ENCODE measurements around the gene SRBD1.

DNA sequence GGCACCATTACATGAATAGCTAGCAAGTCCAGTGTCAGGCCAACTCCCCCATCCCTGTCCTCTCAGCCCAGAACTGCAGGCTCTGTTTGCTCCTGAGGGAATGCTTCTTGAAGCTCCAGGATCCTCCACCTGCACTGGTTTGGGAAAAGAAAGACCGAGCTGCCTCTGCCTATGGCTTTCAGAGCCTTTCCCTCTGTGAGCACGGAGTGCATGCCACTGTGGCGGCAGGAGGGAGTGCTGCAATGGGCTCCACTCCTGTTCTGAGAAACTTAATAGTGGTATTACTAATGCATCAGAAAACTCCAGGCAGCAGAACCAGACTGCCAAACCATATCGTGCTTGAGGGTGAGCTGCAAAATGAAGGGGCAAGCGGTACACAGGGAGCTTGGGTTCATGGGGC, 271.8 kb downstream of the SRBD1 start:
- TF ChIP-seq, protein P1, sequence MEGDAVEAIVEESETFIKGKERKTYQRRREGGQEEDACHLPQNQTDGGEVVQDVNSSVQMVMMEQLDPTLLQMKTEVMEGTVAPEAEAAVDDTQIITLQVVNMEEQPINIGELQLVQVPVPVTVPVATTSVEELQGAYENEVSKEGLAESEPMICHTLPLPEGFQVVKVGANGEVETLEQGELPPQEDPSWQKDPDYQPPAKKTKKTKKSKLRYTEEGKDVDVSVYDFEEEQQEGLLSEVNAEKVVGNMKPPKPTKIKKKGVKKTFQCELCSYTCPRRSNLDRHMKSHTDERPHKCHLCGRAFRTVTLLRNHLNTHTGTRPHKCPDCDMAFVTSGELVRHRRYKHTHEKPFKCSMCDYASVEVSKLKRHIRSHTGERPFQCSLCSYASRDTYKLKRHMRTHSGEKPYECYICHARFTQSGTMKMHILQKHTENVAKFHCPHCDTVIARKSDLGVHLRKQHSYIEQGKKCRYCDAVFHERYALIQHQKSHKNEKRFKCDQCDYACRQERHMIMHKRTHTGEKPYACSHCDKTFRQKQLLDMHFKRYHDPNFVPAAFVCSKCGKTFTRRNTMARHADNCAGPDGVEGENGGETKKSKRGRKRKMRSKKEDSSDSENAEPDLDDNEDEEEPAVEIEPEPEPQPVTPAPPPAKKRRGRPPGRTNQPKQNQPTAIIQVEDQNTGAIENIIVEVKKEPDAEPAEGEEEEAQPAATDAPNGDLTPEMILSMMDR (IDR thresholded peaks at IDR 0.05; ENCODE audit: poor library complexity, severe bottlenecking) = no peak
- TF ChIP-seq POLR2AphosphoS5 (IDR thresholded peaks at IDR 0.05) (no peak), EZH2 (IDR thresholded peaks at IDR 0.05; ENCODE audit: borderline replicate concordance, insufficient read depth, low read length, poor library complexity, severe bottlenecking) (no peak), EP300 (conservative IDR thresholded peaks at IDR 0.05; ENCODE audit: poor library complexity, severe bottlenecking) (no peak), MXI1 (conservative IDR thresholded peaks at IDR 0.05; ENCODE audit: poor library complexity, severe bottlenecking) (no peak), SMC3 (conservative IDR thresholded peaks at IDR 0.05; ENCODE audit: poor library complexity) (no peak)
- TF ChIP-seq, protein P2, sequence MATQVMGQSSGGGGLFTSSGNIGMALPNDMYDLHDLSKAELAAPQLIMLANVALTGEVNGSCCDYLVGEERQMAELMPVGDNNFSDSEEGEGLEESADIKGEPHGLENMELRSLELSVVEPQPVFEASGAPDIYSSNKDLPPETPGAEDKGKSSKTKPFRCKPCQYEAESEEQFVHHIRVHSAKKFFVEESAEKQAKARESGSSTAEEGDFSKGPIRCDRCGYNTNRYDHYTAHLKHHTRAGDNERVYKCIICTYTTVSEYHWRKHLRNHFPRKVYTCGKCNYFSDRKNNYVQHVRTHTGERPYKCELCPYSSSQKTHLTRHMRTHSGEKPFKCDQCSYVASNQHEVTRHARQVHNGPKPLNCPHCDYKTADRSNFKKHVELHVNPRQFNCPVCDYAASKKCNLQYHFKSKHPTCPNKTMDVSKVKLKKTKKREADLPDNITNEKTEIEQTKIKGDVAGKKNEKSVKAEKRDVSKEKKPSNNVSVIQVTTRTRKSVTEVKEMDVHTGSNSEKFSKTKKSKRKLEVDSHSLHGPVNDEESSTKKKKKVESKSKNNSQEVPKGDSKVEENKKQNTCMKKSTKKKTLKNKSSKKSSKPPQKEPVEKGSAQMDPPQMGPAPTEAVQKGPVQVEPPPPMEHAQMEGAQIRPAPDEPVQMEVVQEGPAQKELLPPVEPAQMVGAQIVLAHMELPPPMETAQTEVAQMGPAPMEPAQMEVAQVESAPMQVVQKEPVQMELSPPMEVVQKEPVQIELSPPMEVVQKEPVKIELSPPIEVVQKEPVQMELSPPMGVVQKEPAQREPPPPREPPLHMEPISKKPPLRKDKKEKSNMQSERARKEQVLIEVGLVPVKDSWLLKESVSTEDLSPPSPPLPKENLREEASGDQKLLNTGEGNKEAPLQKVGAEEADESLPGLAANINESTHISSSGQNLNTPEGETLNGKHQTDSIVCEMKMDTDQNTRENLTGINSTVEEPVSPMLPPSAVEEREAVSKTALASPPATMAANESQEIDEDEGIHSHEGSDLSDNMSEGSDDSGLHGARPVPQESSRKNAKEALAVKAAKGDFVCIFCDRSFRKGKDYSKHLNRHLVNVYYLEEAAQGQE (IDR thresholded peaks at IDR 0.05; ENCODE audit: borderline replicate concordance) = no peak

All from neural cell (in vitro differentiated cells).